Coronary artery (tissue), 2 donors: ENCODE results near the gene ADCY2.

Experiments used
- DNase-seq: peaks from one replicate; pipeline ENCODE4 v3.0.0-alpha.2; 2017; ENCODE audit warnings: low spot score
- H3K27ac ChIP-seq, 2 donors: fragments of 200-600 bp; sonication (generic); one replicate each; pipeline ENCODE4 v1.5.1; 2016 to 2019
- H3K4me3 ChIP-seq: fragments of 200-600 bp; sonication (generic); 2 replicates; pipeline ENCODE4 v1.5.1; 2016; ENCODE audit warnings: mild to moderate bottlenecking, moderate library complexity
- TF ChIP-seq, protein P1 (sequence below): fragments of 200-600 bp; sonication (generic); IDR thresholded peaks from one replicate; pipeline ENCODE4 v1.5.1; 2019; ENCODE audit warnings: antibody characterized with exemption

ADCY2 gene

GRCh38 chr5:7867260-7867659 lies 471.3 kb downstream of the ADCY2 start:
- TF ChIP-seq, protein P1, sequence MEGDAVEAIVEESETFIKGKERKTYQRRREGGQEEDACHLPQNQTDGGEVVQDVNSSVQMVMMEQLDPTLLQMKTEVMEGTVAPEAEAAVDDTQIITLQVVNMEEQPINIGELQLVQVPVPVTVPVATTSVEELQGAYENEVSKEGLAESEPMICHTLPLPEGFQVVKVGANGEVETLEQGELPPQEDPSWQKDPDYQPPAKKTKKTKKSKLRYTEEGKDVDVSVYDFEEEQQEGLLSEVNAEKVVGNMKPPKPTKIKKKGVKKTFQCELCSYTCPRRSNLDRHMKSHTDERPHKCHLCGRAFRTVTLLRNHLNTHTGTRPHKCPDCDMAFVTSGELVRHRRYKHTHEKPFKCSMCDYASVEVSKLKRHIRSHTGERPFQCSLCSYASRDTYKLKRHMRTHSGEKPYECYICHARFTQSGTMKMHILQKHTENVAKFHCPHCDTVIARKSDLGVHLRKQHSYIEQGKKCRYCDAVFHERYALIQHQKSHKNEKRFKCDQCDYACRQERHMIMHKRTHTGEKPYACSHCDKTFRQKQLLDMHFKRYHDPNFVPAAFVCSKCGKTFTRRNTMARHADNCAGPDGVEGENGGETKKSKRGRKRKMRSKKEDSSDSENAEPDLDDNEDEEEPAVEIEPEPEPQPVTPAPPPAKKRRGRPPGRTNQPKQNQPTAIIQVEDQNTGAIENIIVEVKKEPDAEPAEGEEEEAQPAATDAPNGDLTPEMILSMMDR = no peak
- DNase-seq = no peak
- Histone ChIP-seq H3K27ac (no peak overlapping the region), H3K4me3 (no peak overlapping the region)

GRCh38 chr5:7868427-7868772 lies 472.5 kb downstream of the ADCY2 start:
- Histone ChIP-seq H3K4me3 (peak overlapping the region; percentile 90), H3K27ac (peak overlapping the region; percentile 81 to 83)
- DNase-seq = no peak
- TF ChIP-seq, protein P1 = no peak

DNA sequence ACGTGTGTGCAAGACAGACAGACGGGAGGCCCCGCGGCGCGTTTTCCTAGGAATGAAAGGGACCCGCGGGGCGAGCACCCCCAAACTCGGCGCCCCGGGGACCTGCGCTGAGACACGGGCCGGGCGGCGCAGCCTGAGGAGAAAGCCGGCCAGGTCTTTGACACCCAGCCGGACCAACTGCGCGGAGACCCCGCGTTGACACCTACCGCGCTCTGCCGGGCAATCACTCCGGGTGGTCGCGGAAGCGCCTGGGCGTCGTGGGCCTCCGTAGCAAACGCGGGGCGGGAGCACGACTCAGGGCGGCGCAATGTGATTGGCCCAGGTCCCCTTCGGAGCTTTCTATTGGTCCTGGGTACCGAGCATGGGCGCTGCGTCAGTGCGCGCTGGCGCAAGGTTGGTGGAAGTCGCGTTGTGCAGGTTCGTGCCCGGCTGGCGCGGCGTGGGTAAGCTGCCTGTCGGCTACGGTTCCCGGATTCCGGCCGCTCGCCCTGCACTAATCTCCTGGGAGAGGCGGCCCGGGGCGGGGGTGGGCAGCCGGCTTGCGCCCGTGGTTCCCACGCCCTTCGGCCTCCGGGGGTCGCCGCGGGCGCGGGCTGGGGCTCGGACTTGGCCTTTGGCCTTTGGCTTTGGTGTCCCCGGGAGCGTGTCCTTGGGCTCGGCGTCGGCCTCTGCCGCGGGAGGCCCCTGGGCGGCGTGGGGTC lies 473.0 kb downstream of the ADCY2 start, which contains the start of the genes FASTKD3 and MTRR:
TSS of gene FASTKD3 (minus strand) at position 259 of the 701 bp plus-strand sequence. CDS start 948 bp downstream, outside the sequence.
TSS of gene MTRR (plus strand) at position 376 of the 701 bp plus-strand sequence. CDS start 1,647 bp downstream, outside the sequence.
- DNase-seq = peak; percentile 94
- H3K27ac ChIP-seq = peak within 1 kb of the TSS; percentile 81 to 83
- TF ChIP-seq, protein P1 = no peak
- peak within 1 kb of the TSS; percentile 90 for H3K4me3 ChIP-seq

DNA sequence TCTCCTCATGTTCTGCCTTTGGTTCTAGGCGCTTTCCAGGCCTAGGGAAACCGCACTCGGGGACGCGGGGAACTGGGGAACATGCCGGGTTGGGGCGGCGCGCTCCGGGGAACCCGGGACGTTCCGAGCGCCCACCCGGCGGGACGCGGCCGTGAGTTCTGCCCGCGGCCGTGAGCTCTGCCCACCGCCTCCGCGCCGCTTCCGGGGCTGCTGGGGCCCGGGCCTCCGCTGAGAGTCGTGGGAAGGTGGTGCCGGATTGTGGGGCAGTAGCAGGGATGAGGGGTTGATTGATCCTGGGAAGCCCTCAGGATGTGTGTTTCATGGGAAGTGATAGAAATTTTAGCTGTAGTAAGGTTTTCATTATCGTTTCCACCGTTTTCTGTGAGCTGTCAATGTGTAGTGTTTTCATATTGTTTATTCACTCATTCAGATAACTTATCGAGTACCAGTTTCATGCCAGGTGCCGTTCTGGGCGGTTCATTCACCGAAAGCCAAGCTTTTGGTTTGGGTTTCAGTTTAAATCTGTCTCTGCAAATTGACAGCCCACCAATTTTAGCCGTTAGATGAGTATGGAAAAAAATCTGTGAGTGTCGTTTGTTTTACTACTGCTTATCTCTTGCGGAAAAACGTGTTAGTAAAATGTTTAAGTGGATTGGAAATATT lies 473.7 kb downstream of the ADCY2 start:
- TF ChIP-seq, protein P1 = no peak
- no peak for DNase-seq
- Histone ChIP-seq H3K27ac (peak overlapping the region; percentile 81 to 83), H3K4me3 (peak overlapping the region; percentile 90)

- TF ChIP-seq, protein P1 = no peak
- DNase-seq = no peak
- H3K4me3 ChIP-seq = no peak overlapping the region
- H3K27ac ChIP-seq = no peak overlapping the region
Measured at GRCh38 chr5:7871653-7872052, 475.7 kb downstream of the ADCY2 start.

- TF ChIP-seq, protein P1 = no peak
- Histone ChIP-seq H3K27ac (no peak overlapping the region), H3K4me3 (no peak overlapping the region)
- DNase-seq = no peak
Measured at GRCh38 chr5:7872517-7873130, 476.7 kb downstream of the ADCY2 start.
